ENCODE results near the gene NDUFA7. TPM values are rescaled to one million over a fixed set of nuclear protein-coding genes. Genes with fewer than 3 reads are reported as not detected.
A peak's percentile ranks its signal among the peaks of the same experiment; 100 is the strongest.
"Not testable (repeated sequence)": the region's sequence is repeated elsewhere in the genome, so short reads cannot be mapped to it uniquely, and the experiment has no call there.

Gene NDUFA7
- total RNA-seq, 2 donors from 2014 or later = 81.0 to 82.0 TPM

DNA sequence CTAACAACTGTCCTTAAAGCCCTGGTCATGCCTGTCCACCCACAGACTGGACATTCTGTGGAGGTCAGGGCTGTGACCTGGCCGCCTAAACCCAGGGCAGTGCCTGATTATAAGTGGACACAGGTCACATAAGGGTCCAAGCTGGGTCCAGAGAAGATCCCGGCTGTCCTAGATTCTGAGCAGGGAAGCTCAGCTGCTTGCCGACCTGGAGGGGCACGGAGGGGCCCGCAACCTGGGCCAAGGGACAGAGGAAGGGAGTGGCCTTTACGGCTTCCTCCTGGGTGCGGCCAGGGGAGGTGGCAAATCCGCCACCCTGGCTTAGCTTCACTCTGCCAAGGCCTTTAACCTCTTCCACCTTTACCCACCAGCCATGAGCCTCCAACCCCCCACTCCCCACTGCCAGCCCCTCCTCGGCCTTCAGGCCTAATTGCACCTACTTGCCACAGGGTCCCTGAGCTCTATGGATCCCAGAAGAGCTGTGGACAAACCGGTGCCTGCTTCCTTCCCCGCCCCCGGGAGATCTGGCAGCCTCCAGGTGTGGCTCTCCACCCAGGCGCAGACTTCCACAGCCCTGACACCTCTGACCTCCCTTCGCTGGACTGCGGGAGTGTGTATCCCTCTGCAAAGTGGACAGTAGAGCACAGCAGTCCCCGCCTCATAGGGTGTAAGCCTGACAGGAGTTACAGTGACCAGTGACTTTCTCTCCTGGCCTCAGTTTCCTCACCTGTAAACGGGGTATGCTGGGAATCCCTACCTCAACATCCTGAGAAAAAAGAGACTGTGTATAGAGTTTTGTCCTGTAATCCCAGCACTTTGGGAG lies 14.7 kb downstream of the NDUFA7 start:
- TF ChIP-seq, protein P1, sequence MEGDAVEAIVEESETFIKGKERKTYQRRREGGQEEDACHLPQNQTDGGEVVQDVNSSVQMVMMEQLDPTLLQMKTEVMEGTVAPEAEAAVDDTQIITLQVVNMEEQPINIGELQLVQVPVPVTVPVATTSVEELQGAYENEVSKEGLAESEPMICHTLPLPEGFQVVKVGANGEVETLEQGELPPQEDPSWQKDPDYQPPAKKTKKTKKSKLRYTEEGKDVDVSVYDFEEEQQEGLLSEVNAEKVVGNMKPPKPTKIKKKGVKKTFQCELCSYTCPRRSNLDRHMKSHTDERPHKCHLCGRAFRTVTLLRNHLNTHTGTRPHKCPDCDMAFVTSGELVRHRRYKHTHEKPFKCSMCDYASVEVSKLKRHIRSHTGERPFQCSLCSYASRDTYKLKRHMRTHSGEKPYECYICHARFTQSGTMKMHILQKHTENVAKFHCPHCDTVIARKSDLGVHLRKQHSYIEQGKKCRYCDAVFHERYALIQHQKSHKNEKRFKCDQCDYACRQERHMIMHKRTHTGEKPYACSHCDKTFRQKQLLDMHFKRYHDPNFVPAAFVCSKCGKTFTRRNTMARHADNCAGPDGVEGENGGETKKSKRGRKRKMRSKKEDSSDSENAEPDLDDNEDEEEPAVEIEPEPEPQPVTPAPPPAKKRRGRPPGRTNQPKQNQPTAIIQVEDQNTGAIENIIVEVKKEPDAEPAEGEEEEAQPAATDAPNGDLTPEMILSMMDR (IDR thresholded peaks at IDR 0.05) = no peak
- DNase-seq (ENCODE audit: low spot score) = peak; percentile 49
- Histone ChIP-seq H3K9me3 (no peaks in the 10 kb centered on the region), H3K36me3 (peaks cover 30% of the 10 kb centered on the region), H3K4me1 (peaks cover 0 to 41% of the 10 kb centered on the region in 2 donors), H3K27me3 (no peaks in the 10 kb centered on the region), H3K27ac (no peak overlapping the region), H3K4me3 (no peak overlapping the region)

DNA sequence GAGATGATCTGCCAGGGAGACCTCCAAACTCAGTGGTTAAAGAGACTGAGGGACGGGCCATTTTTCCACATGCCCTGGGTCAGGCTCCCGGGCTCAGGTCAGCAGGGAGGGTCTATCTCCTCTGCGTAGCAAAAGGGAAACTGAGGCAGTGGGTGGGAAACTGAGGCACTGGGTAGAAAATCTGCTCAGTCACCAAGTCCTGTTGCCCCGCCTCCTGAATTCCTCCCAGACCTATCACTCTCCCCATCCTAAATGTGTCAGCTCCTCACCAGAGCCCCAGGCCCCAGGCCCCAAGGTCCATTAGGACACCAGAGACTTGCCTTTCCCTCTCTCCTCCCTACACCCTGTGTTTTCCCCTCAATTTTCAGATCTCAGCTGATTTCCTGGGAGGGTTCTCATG lies 15.4 kb downstream of the NDUFA7 start:
- Histone ChIP-seq H3K27ac (no peak overlapping the region), H3K36me3 (peaks cover 24% of the 10 kb centered on the region), H3K27me3 (no peaks in the 10 kb centered on the region), H3K4me1 (peaks cover 0 to 39% of the 10 kb centered on the region in 2 donors), H3K4me3 (no peak overlapping the region), H3K9me3 (no peaks in the 10 kb centered on the region)
- TF ChIP-seq, protein P1 (IDR thresholded peaks at IDR 0.05) = no peak
- DNase-seq (ENCODE audit: low spot score) = peak; percentile 38

DNA sequence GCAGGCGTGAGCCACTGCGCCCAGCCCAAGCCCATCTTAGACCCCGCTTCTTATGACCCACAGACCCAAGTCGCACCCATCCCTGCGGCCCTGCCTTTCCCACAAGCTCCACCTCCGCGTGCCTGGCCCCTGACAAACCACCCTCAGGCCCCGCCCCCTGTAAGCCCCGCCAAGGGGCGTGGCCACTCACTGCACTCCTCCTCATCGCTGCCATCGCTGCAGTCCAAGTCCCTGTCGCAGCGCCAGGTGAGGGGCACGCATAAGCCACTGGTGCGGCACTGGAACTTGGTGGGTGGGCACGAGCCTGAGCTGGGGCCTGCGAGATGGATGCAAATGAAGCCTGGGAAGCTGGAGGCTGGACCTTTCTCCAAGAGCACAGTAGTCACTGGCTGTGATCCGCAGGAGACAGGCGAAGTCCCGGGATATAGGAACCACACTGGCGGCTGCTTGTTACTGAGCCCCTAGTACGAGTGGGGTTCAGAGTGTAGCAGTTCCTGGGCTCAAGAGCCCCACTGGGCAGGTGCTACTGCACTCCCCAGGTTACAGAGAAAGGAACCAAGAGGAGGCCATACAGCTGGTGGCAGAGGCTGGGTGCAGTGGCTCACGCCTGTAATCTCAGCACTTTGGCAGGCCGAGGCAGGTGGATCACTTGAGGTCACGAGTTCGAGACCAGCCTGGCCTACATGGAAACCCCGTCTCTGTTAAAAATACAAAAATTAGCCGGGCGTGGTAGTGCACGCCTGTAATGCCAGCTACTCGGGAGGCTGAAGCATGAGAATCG lies 16.1 kb downstream of the NDUFA7 start:
- peak; percentile 49 for DNase-seq (ENCODE audit: low spot score)
- H3K36me3 ChIP-seq = peaks cover 16% of the 10 kb centered on the region
- peaks cover 0 to 39% of the 10 kb centered on the region in 2 donors for H3K4me1 ChIP-seq
- no peaks in the 10 kb centered on the region for H3K9me3 ChIP-seq
- no peak overlapping the region for H3K27ac ChIP-seq
- TF ChIP-seq, protein P1 (IDR thresholded peaks at IDR 0.05) = no peak
- H3K4me3 ChIP-seq = no peak overlapping the region
- no peaks in the 10 kb centered on the region for H3K27me3 ChIP-seq

DNA sequence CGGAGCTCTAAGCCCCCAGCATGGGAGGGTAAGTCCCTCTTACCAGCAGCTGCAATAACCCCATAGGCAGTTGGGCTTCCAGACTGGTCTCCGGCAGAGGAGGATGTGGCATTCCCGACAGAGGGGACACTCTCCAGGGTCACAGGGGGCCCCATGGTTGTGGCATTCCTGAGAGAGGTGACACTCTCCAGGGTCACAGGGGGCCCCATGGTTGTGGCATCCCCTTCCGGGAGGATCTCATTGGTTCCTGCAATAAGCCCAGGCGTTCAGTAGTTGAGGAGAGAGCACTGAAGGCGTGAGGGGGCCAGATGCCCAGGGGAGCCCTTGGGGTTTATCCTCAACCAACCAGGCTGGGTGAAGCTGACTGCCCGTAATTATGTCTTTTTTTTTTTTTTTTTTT lies 18.4 kb downstream of the NDUFA7 start:
- peaks cover 0 to 17% of the 10 kb centered on the region in 2 donors for H3K4me1 ChIP-seq
- H3K4me3 ChIP-seq = no peak overlapping the region
- H3K36me3 ChIP-seq = peaks cover 7% of the 10 kb centered on the region
- no peaks in the 10 kb centered on the region for H3K9me3 ChIP-seq
- H3K27ac ChIP-seq = no peak overlapping the region
- no peaks in the 10 kb centered on the region for H3K27me3 ChIP-seq
- peak; percentile 55 for DNase-seq (ENCODE audit: low spot score)
- TF ChIP-seq, protein P1 (IDR thresholded peaks at IDR 0.05) = no peak

DNA sequence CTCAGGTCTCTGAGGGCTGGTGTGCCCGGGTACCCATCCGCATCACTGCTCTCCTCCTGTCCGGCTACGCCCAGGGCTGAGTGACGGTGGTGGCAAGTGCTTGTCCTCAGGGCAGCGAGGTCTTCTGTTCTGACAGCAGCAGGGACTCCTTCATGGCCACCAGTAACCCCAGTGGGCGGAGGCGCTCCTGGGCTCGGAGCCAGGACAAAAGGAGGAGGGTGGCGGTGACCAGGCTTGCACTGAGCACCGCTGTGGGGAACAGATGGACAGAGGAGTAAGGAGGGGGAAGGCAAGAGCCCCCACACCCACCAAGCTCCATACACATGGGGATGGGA lies 18.9 kb downstream of the NDUFA7 start:
- Histone ChIP-seq H3K27me3 (no peaks in the 10 kb centered on the region), H3K36me3 (peaks cover 7% of the 10 kb centered on the region), H3K27ac (no peak overlapping the region), H3K4me3 (no peak overlapping the region), H3K9me3 (no peaks in the 10 kb centered on the region), H3K4me1 (peaks cover 0 to 13% of the 10 kb centered on the region in 2 donors)
- peak; percentile 58 for DNase-seq (ENCODE audit: low spot score)
- TF ChIP-seq, protein P1 (IDR thresholded peaks at IDR 0.05) = no peak

DNA sequence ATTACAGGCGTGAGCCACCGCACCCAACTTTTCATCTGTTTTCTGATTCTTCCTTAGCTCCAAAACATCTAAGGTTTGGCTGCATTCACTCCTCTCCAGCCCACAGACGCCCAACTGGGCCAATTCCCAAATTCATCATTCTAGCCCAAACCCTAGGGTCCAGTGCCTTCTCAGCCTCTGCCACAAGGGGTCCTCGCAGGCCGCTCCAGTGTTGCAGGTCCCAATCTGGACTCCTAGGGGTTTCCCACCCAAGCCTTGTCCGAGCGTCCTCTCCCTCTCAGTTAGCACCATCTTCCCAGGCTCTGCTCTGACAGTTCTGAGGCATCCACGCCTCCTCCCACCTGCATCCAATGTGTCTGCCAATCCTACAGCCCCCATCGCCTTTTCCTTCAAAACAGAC lies 29.8 kb downstream of the NDUFA7 start:
- not testable (repeated sequence) for H3K4me3 ChIP-seq; DNase-seq (ENCODE audit: low spot score); H3K9me3 ChIP-seq; H3K36me3 ChIP-seq; H3K27me3 ChIP-seq; H3K27ac ChIP-seq; H3K4me1 ChIP-seq

DNA sequence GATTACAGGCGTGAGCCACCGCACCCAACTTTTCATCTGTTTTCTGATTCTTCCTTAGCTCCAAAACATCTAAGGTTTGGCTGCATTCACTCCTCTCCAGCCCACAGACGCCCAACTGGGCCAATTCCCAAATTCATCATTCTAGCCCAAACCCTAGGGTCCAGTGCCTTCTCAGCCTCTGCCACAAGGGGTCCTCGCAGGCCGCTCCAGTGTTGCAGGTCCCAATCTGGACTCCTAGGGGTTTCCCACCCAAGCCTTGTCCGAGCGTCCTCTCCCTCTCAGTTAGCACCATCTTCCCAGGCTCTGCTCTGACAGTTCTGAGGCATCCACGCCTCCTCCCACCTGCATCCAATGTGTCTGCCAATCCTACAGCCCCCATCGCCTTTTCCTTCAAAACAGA lies 44.7 kb downstream of the NDUFA7 start:
- not testable (repeated sequence) for H3K27me3 ChIP-seq; H3K4me3 ChIP-seq; H3K9me3 ChIP-seq; DNase-seq (ENCODE audit: low spot score); H3K36me3 ChIP-seq; H3K27ac ChIP-seq; H3K4me1 ChIP-seq
